WTC11 (cell line): Measurements from ENCODE around the gene NELL1. TPM values are rescaled to one million over a fixed set of nuclear protein-coding genes. Genes with fewer than 3 reads are reported as not detected.
A peak's percentile ranks its signal among the peaks of the same experiment; 100 is the strongest.

Experiments
- ATAC-seq: fragments of 200-7000 bp; cut with Tn5 transposase; 2 replicates; pipeline ENCODE4 v1.10.0; 2021; ENCODE audit warnings: mild to moderate bottlenecking, moderate library complexity
- CTCF ChIA-PET: fragments of 300-600 bp; sonication (Branson Sonifier 250); formaldehyde crosslinking; loops from one replicate; lab custom pipeline; 2021; ENCODE audit warnings: antibody characterized with exemption; lab: Charles Lee
- POLR2A ChIA-PET: fragments of 350-600 bp; sonication (Branson Sonifier 250); formaldehyde crosslinking; loops from one replicate; lab custom pipeline; 2021; ENCODE audit warnings: antibody characterized with exemption; lab: Charles Lee
- DNase-seq: peaks from one replicate; pipeline ENCODE4 v3.0.0; 2021; ENCODE audit warnings: low spot score
- H3K27ac Mint-ChIP-seq: 2 replicates; pipeline ENCODE4 v1.8.0; 2021; ENCODE audit warnings: mixed read lengths
- H3K27me3 Mint-ChIP-seq: 2 replicates; pipeline ENCODE4 v1.8.0; 2021; ENCODE audit warnings: low read depth, mild to moderate bottlenecking, moderate library complexity, mixed read lengths
- H3K36me3 Mint-ChIP-seq: 2 replicates; pipeline ENCODE4 v1.8.0; 2021; ENCODE audit warnings: mixed read lengths
- H3K4me1 Mint-ChIP-seq: 2 replicates; pipeline ENCODE4 v1.8.0; 2022; ENCODE audit warnings: mixed read lengths
- H3K4me3 Mint-ChIP-seq: 2 replicates; pipeline ENCODE4 v1.8.0; 2021; ENCODE audit warnings: mild to moderate bottlenecking, moderate library complexity, mixed read lengths
- H3K9me3 Mint-ChIP-seq: 2 replicates; pipeline ENCODE4 v1.8.0; 2021; ENCODE audit warnings: mixed read lengths
- ATF1 ChIP-seq: sonication (generic); formaldehyde crosslinking; IDR thresholded peaks from 2 replicates; pipeline ENCODE4 v1.8.1; 2023; ENCODE audit warnings: mild to moderate bottlenecking, moderate library complexity, missing genetic modification reagents
- ELF4 ChIP-seq: sonication (generic); formaldehyde crosslinking; IDR thresholded peaks from 2 replicates; pipeline ENCODE4 v1.8.1; 2022; ENCODE audit warnings: low read depth, mild to moderate bottlenecking, moderate library complexity, missing genetic modification reagents
- FOXJ3 ChIP-seq: sonication (generic); formaldehyde crosslinking; IDR thresholded peaks from 2 replicates; pipeline ENCODE4 v1.9.0; 2021; ENCODE audit warnings: missing genetic modification reagents, mild to moderate bottlenecking, borderline replicate concordance
- JUN ChIP-seq: sonication (generic); formaldehyde crosslinking; IDR thresholded peaks from 2 replicates; pipeline ENCODE4 v1.8.0; 2023; ENCODE audit warnings: mild to moderate bottlenecking, missing genetic modification reagents
- KAT7 ChIP-seq: sonication (generic); formaldehyde crosslinking; IDR thresholded peaks from 2 replicates; pipeline ENCODE4 v1.8.1; 2023; ENCODE audit warnings: missing genetic modification reagents, mild to moderate bottlenecking, borderline replicate concordance
- NFATC4 ChIP-seq: fragments of 250-450 bp; sonication (Bioruptor Pico); IDR thresholded peaks from 2 replicates; pipeline ENCODE4 v1.9.0; 2021; ENCODE audit warnings: mild to moderate bottlenecking
- NFE2L1 ChIP-seq: sonication (generic); formaldehyde crosslinking; IDR thresholded peaks from 2 replicates; pipeline ENCODE4 v1.8.1; 2023; ENCODE audit warnings: missing genetic modification reagents
- PRRX2 ChIP-seq: fragments of 250-450 bp; sonication (Bioruptor Pico); IDR thresholded peaks from 2 replicates; pipeline ENCODE4 v1.8.0; 2021; ENCODE audit warnings: mild to moderate bottlenecking
- RELA ChIP-seq: sonication (generic); formaldehyde crosslinking; IDR thresholded peaks from 2 replicates; pipeline ENCODE4 v1.8.1; 2022; ENCODE audit warnings: missing genetic modification reagents, mild to moderate bottlenecking, borderline replicate concordance
- TEAD4 ChIP-seq: sonication (generic); formaldehyde crosslinking; IDR thresholded peaks from 2 replicates; pipeline ENCODE4 v1.8.0; 2022; ENCODE audit warnings: mild to moderate bottlenecking, missing genetic modification reagents
- TP53 ChIP-seq: sonication (generic); formaldehyde crosslinking; IDR thresholded peaks from 2 replicates; pipeline ENCODE4 v1.8.1; 2023; ENCODE audit warnings: mild to moderate bottlenecking, missing genetic modification reagents
- ZNF138 ChIP-seq: sonication (generic); formaldehyde crosslinking; conservative IDR thresholded peaks from 2 replicates; pipeline ENCODE4 v1.8.1; 2022; ENCODE audit warnings: mild to moderate bottlenecking, moderate library complexity, missing genetic modification reagents
- ZNF219 ChIP-seq: sonication (generic); formaldehyde crosslinking; IDR thresholded peaks from 2 replicates; pipeline ENCODE4 v1.8.0; 2023; ENCODE audit warnings: missing genetic modification reagents, mild to moderate bottlenecking, borderline replicate concordance
- ZNF232 ChIP-seq: sonication (generic); formaldehyde crosslinking; IDR thresholded peaks from 2 replicates; pipeline ENCODE4 v1.8.0; 2022; ENCODE audit warnings: mild to moderate bottlenecking, missing genetic modification reagents
- total RNA-seq: library from RNA; stranded (reverse); gene quantifications from 3 replicates; pipeline ENCODE4 v1.2.3, GENCODE V29; 2021
- TF ChIP-seq, protein P1 (sequence below): sonication (generic); formaldehyde crosslinking; IDR thresholded peaks from 2 replicates; pipeline ENCODE4 v1.8.0; 2022; ENCODE audit warnings: mild to moderate bottlenecking, missing genetic modification reagents
- TF ChIP-seq, protein P2 (sequence below): sonication (generic); formaldehyde crosslinking; IDR thresholded peaks from 2 replicates; pipeline ENCODE4 v1.8.0; 2022; ENCODE audit warnings: mild to moderate bottlenecking, missing genetic modification reagents
- TF ChIP-seq, protein P3 (sequence below): fragments of 250-450 bp; sonication (Bioruptor Pico); IDR thresholded peaks from 2 replicates; pipeline ENCODE4 v1.9.0; 2021; ENCODE audit warnings: moderate library complexity, mild to moderate bottlenecking, inconsistent platforms, borderline replicate concordance
- TF ChIP-seq, protein P4 (sequence below): sonication (generic); formaldehyde crosslinking; IDR thresholded peaks from 2 replicates; pipeline ENCODE4 v1.8.1; 2022; ENCODE audit warnings: missing genetic modification reagents, borderline replicate concordance
- TF ChIP-seq, protein P5 (sequence below): fragments of 250-450 bp; sonication (Bioruptor Pico); IDR thresholded peaks from 2 replicates; pipeline ENCODE4 v1.9.0; 2021; ENCODE audit warnings: mild to moderate bottlenecking
- TF ChIP-seq, protein P6 (sequence below): sonication (generic); formaldehyde crosslinking; IDR thresholded peaks from 2 replicates; pipeline ENCODE4 v1.8.1; 2023; ENCODE audit warnings: mild to moderate bottlenecking, missing genetic modification reagents, moderate library complexity
- TF ChIP-seq, protein P7 (sequence below): fragments of 200-600 bp; IDR thresholded peaks from 2 replicates; pipeline ENCODE4 v1.8.0; 2022; ENCODE audit warnings: antibody characterized with exemption

Gene NELL1
- total RNA-seq, 1 experiment from 2014 or later, result 1.8 TPM

DNA sequence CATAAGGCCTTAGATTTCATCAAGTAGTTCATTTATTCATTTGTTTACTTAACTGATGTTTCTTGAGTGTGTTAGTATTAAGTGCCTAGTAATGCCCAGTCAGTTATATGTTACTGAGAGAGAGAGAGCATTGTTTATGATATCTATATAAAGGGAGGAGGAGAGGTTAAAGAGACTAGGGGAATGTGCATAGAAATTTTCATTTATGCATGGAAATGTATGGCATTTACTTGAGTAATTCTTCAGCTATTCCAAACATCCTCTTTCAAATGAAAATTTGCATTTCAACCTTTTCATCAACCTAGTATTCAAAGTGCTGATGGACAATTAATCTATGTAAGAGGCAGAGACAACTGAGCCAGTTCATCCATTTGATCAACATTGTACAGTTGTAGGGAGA, 199.7 kb downstream of the NELL1 start:
- Mint-ChIP-seq H3K4me3 (no peak overlapping the region), H3K36me3 (peaks cover 3% of the 10 kb centered on the region; the same call in 1 of the 2 replicates), H3K27me3 (no peaks in the 10 kb centered on the region), H3K9me3 (peaks cover 5% of the 10 kb centered on the region), H3K4me1 (peaks cover 4% of the 10 kb centered on the region; the same call in 1 of the 2 replicates), H3K27ac (no peak overlapping the region)
- POLR2A ChIA-PET, result no interaction called here
- ATAC-seq, result no peak
- no peak for DNase-seq
- TF ChIP-seq JUN (CRISPR knock-in tag), result no peak
- TF ChIP-seq, protein P1, sequence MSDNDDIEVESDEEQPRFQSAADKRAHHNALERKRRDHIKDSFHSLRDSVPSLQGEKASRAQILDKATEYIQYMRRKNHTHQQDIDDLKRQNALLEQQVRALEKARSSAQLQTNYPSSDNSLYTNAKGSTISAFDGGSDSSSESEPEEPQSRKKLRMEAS, result no peak
- no peak for TF ChIP-seq ZNF138
- TF ChIP-seq, protein P2, sequence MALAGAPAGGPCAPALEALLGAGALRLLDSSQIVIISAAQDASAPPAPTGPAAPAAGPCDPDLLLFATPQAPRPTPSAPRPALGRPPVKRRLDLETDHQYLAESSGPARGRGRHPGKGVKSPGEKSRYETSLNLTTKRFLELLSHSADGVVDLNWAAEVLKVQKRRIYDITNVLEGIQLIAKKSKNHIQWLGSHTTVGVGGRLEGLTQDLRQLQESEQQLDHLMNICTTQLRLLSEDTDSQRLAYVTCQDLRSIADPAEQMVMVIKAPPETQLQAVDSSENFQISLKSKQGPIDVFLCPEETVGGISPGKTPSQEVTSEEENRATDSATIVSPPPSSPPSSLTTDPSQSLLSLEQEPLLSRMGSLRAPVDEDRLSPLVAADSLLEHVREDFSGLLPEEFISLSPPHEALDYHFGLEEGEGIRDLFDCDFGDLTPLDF (CRISPR knock-in tag), result no peak
- TF ChIP-seq, protein P3, sequence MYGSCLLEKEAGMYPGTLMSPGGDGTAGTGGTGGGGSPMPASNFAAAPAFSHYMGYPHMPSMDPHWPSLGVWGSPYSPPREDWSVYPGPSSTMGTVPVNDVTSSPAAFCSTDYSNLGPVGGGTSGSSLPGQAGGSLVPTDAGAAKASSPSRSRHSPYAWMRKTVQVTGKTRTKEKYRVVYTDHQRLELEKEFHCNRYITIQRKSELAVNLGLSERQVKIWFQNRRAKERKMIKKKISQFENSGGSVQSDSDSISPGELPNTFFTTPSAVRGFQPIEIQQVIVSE (CRISPR knock-in tag), result no peak
- no peak for TF ChIP-seq NFE2L1 (CRISPR knock-in tag)
- no peak for TF ChIP-seq ZNF232 (CRISPR knock-in tag)
- TF ChIP-seq FOXJ3, result no peak
- no peak for TF ChIP-seq TP53 (CRISPR knock-in tag)
- no peak for TF ChIP-seq KAT7 (CRISPR knock-in tag)
- TF ChIP-seq NFATC4 (CRISPR knock-in tag), result no peak
- TF ChIP-seq, protein P4, sequence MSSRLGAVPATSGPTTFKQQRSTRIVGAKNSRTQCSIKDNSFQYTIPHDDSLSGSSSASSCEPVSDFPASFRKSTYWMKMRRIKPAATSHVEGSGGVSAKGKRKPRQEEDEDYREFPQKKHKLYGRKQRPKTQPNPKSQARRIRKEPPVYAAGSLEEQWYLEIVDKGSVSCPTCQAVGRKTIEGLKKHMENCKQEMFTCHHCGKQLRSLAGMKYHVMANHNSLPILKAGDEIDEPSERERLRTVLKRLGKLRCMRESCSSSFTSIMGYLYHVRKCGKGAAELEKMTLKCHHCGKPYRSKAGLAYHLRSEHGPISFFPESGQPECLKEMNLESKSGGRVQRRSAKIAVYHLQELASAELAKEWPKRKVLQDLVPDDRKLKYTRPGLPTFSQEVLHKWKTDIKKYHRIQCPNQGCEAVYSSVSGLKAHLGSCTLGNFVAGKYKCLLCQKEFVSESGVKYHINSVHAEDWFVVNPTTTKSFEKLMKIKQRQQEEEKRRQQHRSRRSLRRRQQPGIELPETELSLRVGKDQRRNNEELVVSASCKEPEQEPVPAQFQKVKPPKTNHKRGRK (CRISPR knock-in tag), result no peak
- TF ChIP-seq, protein P5, sequence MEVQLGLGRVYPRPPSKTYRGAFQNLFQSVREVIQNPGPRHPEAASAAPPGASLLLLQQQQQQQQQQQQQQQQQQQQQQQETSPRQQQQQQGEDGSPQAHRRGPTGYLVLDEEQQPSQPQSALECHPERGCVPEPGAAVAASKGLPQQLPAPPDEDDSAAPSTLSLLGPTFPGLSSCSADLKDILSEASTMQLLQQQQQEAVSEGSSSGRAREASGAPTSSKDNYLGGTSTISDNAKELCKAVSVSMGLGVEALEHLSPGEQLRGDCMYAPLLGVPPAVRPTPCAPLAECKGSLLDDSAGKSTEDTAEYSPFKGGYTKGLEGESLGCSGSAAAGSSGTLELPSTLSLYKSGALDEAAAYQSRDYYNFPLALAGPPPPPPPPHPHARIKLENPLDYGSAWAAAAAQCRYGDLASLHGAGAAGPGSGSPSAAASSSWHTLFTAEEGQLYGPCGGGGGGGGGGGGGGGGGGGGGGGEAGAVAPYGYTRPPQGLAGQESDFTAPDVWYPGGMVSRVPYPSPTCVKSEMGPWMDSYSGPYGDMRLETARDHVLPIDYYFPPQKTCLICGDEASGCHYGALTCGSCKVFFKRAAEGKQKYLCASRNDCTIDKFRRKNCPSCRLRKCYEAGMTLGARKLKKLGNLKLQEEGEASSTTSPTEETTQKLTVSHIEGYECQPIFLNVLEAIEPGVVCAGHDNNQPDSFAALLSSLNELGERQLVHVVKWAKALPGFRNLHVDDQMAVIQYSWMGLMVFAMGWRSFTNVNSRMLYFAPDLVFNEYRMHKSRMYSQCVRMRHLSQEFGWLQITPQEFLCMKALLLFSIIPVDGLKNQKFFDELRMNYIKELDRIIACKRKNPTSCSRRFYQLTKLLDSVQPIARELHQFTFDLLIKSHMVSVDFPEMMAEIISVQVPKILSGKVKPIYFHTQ (CRISPR knock-in tag), result no peak
- TF ChIP-seq TEAD4 (CRISPR knock-in tag), result no peak
- no peak for TF ChIP-seq PRRX2
- TF ChIP-seq ZNF219 (CRISPR knock-in tag), result no peak
- no peak for TF ChIP-seq ATF1 (CRISPR knock-in tag)
- no peak for TF ChIP-seq RELA
- TF ChIP-seq, protein P6, sequence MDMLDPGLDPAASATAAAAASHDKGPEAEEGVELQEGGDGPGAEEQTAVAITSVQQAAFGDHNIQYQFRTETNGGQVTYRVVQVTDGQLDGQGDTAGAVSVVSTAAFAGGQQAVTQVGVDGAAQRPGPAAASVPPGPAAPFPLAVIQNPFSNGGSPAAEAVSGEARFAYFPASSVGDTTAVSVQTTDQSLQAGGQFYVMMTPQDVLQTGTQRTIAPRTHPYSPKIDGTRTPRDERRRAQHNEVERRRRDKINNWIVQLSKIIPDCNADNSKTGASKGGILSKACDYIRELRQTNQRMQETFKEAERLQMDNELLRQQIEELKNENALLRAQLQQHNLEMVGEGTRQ, result no peak
- CTCF ChIA-PET, result no interaction called here

DNA sequence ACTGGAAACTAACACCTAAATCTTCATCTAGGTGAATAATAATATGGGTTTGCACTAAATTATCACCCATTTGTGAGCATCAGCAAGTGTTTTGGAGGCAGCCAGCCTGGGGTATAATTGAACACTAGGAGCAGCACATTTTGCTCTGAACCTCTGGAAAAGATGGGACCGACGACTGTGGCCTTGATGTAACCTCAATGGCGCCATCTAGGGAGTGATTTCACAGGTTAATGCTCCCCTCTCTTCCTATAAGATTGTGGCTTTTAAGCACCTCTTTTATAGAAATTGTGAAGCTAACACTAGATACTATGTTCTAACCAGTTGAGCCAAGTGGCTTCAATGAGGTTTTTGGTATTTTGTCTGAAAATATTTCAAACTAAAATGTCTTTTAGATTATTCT, 203.7 kb downstream of the NELL1 start:
- TF ChIP-seq, protein P7, sequence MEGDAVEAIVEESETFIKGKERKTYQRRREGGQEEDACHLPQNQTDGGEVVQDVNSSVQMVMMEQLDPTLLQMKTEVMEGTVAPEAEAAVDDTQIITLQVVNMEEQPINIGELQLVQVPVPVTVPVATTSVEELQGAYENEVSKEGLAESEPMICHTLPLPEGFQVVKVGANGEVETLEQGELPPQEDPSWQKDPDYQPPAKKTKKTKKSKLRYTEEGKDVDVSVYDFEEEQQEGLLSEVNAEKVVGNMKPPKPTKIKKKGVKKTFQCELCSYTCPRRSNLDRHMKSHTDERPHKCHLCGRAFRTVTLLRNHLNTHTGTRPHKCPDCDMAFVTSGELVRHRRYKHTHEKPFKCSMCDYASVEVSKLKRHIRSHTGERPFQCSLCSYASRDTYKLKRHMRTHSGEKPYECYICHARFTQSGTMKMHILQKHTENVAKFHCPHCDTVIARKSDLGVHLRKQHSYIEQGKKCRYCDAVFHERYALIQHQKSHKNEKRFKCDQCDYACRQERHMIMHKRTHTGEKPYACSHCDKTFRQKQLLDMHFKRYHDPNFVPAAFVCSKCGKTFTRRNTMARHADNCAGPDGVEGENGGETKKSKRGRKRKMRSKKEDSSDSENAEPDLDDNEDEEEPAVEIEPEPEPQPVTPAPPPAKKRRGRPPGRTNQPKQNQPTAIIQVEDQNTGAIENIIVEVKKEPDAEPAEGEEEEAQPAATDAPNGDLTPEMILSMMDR, result peak; percentile 46; the same call in 1 of the 2 replicates
- TF ChIP-seq ELF4, result no peak
- TF ChIP-seq, all 79 proteins: peak for 1
- no peaks in the 10 kb centered on the region for H3K9me3 Mint-ChIP-seq
- peaks cover 19% of the 10 kb centered on the region for H3K4me1 Mint-ChIP-seq
- ATAC-seq, result peak; percentile 90
- no peak overlapping the region for H3K27ac Mint-ChIP-seq
- H3K4me3 Mint-ChIP-seq, result no peak overlapping the region
- ChIA-PET CTCF (interaction anchor here (0.6 to 1.8 kb wide), 14 partner anchors 8 to 309 kb away, joined by 3 to 6 read pairs (median 4); no protein-coding TSS in a partner anchor), POLR2A (no interaction called here)
- DNase-seq, result peak; percentile 61
- H3K27me3 Mint-ChIP-seq, result 0 out of 2 replicates have a peak, but pooled peaks cover 5% of the 10 kb centered on the region
- no peaks in the 10 kb centered on the region for H3K36me3 Mint-ChIP-seq
